Mammary epithelial cell (primary cell): ENCODE results near the gene TRIM39.

Source experiments
- CTCF ChIP-seq, 2 donors: IDR thresholded peaks in 1 of 2; conservative IDR thresholded peaks in 1 of 2; 2 replicates each; pipeline ENCODE4 v1.5.1; 2011 to 2012; ENCODE audit warnings: inconsistent platforms in 2 of 2, low read length in 2 of 2, mild to moderate bottlenecking in 2 of 2, control low read depth in 1 of 2, low read depth in 1 of 2; ENCODE audit not compliant: insufficient read depth in 1 of 2; ENCODE audit errors: extremely low read depth in 1 of 2
- EZH2 ChIP-seq: IDR thresholded peaks from 2 replicates; pipeline ENCODE4 v1.6.1; 2012; ENCODE audit warnings: low read length, inconsistent platforms, borderline replicate concordance

- TF ChIP-seq CTCF (conservative IDR thresholded peaks at IDR 0.05 in 1 of 2, IDR thresholded peaks at IDR 0.05 in 1 of 2; ENCODE audit: extremely low read depth in 1 of 2, insufficient read depth in 1 of 2, low read depth in 1 of 2, low read length in 2 of 2): no peak
- TF ChIP-seq EZH2: no peak
These were observed 14.5 kb downstream of the TRIM39 start for GRCh38 chr6:30341218-30341617.
